ENCODE results near the gene PAX8.

DNA sequence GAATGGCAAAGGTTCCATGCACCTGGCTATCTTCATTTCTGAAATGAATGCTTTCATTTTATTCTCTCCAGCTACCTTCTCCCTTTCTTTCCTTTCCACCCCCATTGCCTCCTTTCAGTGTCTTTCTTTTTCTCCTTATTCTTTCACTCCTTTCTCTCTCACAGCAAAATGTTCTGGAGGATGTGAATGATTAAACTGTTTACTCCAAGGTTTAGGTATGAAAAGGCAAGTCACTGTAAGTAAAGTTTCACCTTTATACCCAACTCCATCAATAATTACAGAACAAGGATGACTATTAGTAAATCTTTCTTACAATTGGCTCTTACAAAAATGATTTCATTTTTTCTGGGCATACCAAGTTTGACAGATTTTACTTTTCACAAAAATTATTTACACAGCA lies 4.3 kb downstream of the PAX8 start:
- TF ChIP-seq EZH2 (IDR thresholded peaks at IDR 0.05; ENCODE audit: low read depth, unreplicated experiment) (peak; percentile 51), POLR2AphosphoS5 (IDR thresholded peaks at IDR 0.05; ENCODE audit: low read depth) (no peak)
- TF ChIP-seq, protein P1, sequence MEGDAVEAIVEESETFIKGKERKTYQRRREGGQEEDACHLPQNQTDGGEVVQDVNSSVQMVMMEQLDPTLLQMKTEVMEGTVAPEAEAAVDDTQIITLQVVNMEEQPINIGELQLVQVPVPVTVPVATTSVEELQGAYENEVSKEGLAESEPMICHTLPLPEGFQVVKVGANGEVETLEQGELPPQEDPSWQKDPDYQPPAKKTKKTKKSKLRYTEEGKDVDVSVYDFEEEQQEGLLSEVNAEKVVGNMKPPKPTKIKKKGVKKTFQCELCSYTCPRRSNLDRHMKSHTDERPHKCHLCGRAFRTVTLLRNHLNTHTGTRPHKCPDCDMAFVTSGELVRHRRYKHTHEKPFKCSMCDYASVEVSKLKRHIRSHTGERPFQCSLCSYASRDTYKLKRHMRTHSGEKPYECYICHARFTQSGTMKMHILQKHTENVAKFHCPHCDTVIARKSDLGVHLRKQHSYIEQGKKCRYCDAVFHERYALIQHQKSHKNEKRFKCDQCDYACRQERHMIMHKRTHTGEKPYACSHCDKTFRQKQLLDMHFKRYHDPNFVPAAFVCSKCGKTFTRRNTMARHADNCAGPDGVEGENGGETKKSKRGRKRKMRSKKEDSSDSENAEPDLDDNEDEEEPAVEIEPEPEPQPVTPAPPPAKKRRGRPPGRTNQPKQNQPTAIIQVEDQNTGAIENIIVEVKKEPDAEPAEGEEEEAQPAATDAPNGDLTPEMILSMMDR (conservative IDR thresholded peaks at IDR 0.05; ENCODE audit: low read depth in 2 of 2): no peak
- TF ChIP-seq, protein P2, sequence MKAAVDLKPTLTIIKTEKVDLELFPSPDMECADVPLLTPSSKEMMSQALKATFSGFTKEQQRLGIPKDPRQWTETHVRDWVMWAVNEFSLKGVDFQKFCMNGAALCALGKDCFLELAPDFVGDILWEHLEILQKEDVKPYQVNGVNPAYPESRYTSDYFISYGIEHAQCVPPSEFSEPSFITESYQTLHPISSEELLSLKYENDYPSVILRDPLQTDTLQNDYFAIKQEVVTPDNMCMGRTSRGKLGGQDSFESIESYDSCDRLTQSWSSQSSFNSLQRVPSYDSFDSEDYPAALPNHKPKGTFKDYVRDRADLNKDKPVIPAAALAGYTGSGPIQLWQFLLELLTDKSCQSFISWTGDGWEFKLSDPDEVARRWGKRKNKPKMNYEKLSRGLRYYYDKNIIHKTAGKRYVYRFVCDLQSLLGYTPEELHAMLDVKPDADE (IDR thresholded peaks at IDR 0.05): no peak

Data from GM23338 (cell line).